GM19452 (cell line): ENCODE measurements around the gene NID1.
"Not testable (repeated sequence)": the region's sequence is repeated elsewhere in the genome, so short reads cannot be mapped to it uniquely, and the experiment has no call there.

ENCODE experiments used
- ATAC-seq: cut with Tn5 transposase; IDR thresholded peaks from one replicate; pipeline ENCODE4 v1.9.1; 2021; ENCODE audit not compliant: unreplicated experiment

NID1 gene

DNA sequence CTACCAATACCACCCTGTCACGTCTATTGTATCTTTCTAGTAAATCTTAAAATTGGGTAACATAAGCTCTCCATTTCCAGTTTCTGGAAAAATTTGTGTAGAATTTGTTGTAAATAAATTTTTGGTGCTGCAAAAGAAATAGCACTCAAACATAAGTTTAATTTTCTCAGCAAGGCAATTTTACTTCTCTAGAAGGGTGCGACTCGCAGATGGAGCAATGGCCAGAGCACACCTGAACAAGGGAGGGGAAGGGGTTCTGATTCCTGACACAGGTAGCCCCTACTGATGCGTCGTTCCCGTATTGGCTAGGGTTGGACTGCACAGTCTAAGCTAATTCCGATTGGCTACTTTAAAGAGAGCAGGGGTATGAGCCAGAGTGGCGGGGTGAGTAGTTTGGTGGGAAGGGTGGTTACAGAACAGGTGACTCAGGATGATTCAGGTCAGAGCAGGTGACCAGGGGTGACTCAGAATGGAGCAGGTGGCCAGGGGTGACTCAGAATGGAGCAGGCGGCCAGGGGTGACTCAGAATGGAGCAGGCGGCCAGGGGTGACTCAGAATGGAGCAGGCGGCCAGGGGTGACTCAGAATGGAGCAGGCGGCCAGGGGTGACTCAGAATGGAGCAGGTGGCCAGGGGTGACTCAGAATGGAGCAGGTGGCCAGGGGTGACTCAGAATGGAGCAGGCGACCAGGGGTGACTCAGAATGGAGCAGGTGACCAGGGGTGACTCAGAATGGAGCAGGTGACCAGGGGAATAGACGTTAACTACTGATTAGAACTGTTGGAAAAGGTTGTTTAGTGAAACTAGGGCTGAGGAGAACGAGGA lies 32.0 kb upstream of the NID1 start:
- peak; percentile 47 for ATAC-seq

DNA sequence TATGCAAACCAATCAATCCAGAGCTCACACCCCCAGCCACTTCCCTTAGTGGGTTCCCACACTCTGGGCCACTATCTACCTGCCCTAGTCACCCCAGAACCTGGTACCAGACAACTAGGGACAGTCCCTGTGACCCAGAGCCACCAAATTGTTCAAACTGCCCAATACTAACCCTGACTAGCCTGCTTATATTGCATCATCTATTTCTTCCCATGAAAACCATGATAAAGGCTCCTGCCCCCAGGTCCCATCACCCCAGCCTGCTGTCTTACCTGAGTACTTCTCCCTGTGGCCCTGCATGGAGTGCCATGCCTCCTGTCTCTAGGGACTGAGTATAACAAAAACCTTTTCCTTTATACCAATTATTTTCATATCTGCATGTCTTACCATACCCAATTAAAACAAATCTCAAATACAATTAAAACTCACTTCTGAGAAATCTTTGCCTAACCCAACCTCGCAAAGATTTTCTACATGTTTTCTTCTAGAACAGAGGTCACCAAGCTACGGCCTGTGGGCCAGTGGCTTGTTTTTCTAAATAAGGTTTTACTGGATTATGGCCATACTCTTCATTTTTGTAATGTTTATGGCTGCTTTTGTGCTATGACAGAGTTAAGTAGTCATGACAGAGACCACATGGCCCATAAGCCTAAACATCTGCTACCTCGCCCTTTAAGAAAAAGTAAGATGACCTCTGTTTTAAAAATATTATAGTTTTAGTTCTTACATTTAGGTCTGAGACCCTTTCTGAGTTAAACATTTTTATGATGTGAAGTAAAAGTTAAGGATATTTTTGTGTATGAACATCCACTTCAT lies 31.0 kb upstream of the NID1 start:
- no peak for ATAC-seq

DNA sequence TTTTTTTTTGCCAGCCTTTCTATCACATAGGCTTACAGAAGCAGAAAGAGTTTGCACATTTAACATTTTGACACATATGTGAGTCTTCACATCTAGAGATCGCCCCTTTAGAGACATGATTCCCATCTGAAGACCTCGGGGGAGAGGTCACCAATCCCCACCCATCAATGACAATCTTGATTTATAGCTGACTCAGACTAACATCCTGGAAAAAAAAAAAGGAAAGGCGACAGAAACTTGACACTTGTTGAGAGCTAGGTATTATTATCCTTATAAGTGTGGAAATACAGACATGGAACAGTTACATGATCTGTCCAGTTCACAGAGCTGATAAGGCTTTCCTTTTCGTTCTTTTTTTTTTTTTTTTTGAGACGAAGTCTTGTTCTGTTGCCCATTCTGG lies 28.0 kb upstream of the NID1 start:
- no peak for ATAC-seq

DNA sequence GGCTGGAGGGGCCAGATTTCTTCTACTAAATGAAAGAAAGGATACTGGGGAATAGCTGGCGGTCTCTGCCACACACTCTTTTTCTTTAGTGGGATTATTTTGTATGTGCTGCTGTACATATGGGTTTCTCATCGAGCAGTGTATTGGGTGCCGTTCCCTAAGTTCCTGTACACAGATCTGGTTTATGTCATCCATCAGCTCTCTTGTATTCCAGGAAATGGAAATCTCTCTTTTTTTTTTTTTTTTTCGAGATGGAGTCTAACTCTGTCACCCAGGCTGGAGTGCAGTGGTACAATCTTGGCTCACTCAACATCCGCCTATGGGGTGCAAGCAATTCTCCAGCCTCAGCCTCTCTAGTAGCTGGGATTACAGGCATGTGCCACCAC lies 27.0 kb upstream of the NID1 start:
- ATAC-seq, result no peak

DNA sequence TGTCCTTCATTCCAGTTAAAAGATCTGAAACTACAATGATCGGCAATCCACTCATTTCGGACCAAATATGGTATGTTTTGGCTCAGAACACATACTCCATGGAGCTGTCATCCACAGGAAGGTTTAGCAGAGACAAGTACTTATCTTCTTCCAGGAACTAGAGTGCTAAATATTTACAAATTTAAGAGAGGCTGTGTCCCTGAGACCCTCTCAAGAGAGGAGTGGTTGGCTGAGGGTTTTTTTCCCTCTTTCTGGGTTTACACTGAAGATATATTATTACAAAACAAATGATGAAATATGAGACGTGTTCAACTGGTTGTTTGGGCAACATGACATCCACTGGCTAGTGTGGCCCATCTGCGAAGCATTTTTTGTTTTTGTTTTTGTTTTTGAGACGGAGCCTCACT lies 25.9 kb upstream of the NID1 start:
- ATAC-seq, result no peak

DNA sequence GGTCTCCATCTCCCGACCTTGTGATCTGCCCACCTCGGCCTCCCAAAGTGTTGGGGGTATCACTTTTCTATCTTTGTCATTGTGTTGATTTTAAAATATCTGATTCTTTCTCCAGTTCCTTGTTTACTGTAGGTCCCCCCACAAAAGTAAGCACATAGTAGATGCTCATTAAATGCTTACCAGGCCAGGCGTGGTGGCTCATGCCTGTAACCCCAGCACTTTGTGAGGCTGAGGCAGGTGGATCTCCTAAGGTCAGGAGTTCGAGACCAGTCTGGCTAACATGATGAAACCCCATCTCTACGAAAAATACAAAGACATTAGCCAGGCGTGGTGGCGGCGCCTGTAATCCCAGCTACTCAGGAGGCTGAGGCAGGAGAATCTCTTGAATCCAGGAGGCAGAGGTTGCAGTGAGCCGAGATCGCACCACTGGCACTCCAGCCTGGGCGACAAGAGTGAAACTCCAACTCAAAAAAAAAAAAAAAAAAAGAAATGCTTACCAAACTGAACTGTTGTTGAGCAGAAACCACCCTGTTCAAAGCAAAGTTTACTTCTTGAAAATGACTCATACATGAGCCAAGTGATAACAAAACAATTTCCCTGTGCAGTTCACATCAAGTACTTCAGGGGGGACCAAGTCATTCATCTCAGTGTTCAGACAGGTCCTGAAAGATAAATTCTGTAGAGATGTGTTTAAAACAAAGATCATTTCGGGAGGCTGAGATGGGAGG lies 24.3 kb upstream of the NID1 start:
- ATAC-seq, result no peak

DNA sequence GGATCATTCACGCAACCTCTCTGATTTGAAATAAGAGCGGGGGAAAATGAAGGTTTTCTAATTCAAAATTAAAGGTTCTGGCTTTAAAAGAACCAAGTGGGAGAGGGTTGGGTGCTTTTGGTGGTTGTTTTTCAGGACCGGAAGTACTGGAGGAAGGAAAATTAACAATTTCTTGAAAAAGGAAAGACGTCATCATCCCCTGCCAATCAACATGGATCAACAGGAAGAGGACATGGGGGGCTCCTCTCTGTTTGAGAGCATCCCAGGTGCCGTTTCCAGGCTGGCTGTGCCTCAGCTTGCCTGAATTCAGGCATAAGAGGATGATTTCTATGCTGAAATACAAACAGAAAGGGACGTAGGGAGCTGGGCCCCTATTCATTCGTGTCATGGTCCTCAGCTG lies 21.6 kb upstream of the NID1 start:
- ATAC-seq, result no peak

DNA sequence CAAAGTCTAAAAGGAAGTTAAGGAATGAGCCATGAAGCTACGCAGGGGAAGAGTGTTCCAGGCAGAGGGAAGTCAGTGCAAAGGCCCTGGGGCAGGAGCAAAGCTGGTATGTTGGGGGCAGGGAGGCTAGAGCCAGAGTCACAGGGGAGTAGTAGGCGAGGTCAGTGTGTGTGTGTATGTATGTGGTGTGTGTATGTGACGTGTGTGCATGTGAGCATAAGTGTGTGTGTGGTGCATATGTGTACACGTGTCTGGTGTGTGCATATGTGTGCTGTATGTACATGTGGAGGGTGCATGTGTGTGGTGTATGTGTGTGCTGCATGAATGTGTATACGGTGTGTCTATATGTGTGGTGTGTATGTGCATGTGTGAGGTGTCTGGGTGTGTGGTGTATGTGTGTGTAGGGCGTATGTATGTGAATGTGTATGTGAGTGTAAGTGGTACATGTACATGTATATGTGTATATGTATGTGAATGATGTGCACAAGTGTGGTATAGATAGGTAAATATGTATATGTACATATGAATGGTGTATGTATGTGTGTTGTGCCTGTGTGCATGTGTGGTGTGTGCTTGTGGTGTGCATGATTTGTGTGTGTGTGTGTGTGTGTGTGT lies 20.8 kb upstream of the NID1 start:
- ATAC-seq, result no peak

DNA sequence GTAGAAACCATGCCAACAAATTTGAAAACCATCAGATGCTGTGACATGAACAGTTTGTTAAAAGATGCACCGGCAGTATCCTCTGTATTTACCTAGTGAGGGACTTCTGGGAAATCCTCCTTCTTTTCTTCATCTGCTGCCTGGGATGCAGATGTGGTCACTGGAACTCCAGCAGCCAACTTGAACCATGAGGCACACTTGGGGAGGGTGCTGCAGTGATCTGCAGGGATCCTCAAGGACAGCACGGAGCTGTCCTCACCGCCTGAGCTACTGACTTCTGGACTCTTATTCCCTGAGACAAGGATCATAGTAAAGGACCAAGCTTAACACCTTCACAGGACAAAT lies 19.5 kb upstream of the NID1 start:
- ATAC-seq, result no peak

DNA sequence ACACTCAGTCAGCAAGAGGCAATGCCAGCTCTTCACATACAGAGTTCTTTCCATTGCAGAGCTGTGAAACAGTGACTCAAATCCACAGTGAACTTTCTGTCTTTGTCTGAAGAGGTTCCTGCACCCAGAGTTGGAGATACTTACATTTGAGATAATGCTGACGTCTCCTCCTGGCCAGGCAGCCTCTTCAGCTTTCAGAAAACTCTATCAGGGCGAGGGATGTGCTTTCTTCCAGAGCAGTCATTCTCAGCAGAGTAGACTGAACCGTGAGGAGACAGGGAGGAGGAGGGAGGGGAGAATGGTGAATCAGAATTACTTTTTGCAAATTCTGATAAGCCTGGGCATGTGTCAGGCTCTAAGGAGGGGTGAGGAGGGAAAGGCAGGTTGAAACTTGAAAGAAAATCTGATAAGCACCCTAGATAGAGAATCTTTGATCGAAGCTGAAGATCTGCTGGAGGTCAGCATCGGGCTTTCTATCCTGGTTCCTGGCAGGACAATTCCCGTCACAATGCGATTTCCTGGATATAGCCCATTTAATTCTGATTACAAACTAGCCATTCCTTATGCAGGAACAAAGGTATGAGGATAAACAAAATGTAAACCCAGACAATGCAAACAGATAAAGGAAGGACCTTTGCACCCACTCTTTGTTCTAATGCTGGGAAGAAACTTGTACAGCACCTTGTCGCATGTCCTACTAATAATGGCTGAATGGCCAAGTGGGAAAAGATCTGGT lies 18.9 kb upstream of the NID1 start:
- no peak for ATAC-seq

DNA sequence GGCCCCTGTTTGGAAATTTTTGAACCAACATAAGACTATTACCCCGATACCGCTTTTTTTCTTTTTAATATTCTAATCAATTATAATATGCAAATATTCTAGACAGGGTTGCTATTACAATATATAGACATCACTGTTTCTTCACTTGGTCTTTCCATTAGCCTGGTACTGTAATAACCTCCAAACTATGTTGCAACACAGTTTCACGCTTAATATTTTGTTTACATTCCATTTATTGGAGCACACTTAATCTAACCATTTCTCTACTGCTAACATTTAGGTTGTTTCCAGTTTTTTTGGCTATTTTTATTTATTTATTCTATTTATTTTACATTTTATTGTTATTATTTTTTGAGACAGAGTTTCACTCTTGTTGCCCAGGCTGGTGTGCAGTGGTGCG lies 17.6 kb upstream of the NID1 start:
- no peak for ATAC-seq

DNA sequence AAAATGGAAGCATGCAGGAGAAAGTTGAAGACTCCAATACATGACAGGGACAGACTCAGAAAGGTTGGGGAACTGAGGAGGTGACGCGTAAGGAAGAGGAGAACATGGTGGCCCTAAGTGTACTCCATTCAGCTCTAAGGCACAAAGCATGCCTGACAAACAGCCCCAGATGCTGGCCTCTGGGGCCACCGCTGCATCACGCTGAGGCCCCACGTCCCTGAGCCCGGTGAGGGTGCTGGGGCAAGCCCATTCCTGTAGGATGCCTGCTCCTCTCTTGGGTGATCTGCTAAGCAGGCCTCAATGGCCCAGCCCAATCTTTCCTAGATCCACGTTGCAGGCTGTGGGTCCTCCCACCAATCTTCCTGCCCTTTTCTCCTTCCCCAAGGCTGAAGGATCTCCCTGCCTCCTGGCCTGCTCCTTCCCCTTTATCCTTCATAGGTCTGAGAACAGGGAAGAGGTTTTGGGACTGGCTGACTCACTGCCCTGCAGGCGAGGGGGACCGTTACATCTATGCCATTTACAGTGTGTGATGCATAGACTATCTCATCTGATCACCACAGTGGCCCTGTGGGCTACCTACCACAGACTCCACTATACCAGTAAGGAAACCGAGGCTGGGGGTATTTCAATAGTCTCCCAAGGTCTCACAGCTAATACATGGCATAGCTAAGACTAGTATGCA lies 16.8 kb upstream of the NID1 start:
- no peak for ATAC-seq

DNA sequence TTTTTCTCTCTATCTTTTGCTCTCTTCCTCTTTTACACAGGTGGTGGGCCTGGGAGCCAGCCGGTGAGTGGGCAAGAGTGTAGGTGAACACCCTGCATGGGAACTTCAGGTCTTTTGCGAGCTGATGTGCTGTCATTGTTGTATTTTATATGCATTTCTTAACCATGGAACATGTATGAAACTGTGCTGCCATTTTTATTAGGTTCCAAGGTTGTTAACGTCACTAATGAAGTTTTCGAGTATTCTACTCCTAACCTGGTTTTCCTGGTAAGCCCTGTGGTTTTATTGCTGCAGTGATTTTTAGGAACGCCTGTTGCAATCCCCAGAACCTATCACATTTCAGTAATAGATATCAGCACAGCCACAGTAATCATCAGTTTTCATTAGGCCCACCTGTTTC lies 14.8 kb upstream of the NID1 start:
- no peak for ATAC-seq

DNA sequence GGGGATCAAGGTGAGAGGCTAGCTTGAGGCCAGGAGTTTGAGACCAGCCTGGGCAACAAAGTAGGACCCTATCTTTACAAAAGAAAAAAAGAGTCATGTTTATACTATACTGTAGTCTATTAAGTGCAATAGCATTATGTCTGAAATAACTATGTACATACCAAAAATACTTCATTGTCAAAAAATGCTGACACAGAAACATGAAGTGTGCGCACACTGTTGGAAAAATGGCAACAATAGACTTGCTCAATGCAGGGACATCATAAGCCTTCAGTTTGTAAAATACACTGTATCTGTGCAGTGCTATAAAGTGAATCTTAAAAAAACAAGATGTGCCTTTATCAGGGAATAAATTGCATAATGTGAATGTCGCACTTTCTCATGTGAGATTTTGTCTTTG lies 14.1 kb upstream of the NID1 start:
- ATAC-seq, result no peak

DNA sequence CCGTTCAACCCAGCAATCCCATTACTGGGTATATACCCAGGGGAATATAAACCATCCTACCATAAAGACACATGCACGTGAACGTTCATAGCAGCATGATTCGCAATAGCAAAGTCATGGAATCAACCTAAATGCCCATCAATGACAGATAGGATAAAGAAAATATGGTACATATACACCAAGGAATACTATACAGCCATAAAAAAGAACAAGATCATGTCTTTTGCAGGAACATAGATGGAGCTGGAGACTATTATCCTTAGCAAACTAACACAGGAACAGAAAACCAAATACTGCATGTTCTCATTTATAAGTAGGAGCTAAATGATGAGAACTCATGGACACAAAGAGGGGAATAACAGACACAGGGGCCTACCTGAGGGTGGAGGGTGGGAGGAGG lies 13.2 kb upstream of the NID1 start:
- not testable (repeated sequence) for ATAC-seq

DNA sequence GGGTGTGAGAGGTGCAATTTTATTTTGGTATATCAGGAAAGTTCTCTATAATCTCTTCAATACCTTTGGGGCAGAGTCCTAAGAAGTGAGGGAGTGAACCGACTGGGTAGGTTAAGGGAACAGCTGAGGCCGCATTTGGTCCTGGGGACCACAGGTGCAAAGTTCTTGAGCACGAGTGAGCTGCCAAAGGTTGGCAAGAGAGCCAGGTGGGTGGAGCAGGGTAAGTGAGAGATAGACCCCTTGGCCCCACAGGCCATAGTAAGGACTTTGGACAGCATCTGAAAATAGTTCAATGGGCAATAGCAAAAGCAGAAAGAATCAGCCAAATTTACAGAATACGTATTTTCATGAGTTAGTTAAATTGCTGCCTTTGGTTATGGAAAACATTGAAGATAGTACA lies 11.0 kb upstream of the NID1 start:
- no peak for ATAC-seq

DNA sequence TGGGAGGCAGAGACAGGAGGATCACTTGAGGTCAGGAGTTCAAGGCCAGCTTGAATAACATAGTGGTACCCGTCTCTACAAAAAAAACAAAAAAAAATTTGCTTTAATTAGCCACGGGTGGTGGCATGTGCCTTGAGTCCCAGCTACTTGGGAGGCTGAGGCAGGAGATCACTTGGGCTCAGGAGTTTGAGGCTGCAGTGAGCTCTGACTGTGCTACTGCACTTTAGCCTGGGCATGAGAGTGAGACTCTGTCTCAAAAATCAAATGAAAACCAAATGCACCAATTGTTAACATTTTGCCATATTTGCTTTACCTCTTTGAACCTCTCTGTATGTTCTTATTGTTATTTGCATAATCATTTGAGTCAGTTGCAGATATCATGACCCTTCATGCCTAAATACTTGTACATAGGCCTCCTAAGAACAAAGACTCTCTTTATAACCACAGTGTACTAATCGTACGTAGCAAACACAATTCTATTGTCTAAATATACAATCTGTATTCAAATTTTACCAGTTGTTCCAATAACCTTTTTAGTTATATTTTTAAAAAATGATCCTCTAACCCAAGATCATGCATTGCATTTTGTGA lies 8.5 kb upstream of the NID1 start:
- ATAC-seq, result no peak

DNA sequence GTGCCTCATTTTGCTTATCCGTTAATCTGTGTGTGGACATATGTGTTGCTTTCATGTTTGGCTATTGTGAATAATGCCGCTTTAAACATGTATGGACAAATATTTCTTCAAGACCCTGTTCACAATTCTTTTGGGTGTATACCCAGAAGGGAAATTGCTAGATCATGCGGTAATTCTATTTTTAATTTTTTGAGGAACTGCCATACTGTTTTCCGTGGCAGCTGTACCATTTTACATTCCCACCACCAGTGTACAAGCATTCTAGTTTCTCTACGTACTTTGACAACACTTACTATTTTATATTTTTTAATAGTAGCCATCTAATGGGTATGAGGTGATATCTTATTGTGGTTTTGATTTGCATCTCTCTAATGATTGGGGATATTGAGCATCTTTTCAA lies 7.1 kb upstream of the NID1 start:
- no peak for ATAC-seq

DNA sequence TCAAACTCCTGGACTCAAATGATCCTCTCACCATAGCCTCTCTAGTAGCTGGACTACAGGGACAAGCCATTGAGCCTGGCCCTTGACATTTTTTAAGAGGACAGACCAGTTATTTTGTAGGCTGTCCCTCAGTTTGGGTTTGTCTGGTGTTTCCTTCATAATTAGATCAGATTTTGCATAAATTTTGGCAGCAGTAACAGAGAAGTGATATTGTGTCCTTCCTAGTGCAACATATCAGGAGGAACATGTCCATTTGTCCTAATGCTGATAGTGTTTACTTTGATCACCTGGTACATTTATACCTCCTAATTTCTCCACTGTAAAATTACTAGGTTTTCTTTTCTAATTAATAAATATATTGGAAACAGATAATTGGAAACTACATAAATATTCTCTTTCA lies 5.9 kb upstream of the NID1 start:
- ATAC-seq, result no peak

DNA sequence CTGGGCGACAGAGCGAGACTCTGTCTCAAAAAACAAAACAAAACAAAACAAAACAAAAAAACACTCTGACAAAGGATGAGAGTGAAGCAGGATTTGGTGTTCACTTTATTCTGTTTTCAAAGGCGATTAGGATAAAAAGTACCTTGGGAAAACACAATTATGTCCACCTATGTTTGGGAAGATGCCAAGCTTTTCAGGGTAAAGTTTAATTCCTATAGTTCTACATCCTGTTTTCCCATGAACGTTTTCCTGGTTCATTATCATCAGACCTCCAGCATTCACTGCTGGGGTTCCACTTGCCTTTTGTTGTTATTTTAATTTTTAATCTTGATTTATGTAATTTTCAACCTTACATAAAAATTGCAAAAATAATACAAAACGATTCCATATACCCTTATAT lies 4.9 kb upstream of the NID1 start:
- no peak for ATAC-seq
